IMR-90 (cell line): Measurements from ENCODE around the gene PRKCE.

Source experiments
- BHLHE40 ChIP-seq: fragments of 150-350 bp; IDR thresholded peaks from 2 replicates; pipeline ENCODE4 v1.6.1; 2016; ENCODE audit warnings: mild to moderate bottlenecking, low read depth, low read length
- CEBPB ChIP-seq: IDR thresholded peaks from 2 replicates; pipeline ENCODE4 v1.6.1; 2012; ENCODE audit warnings: low read depth, low read length, improper control_type of control experiment
- CHD1 ChIP-seq: IDR thresholded peaks from 2 replicates; pipeline ENCODE4 v1.6.1; 2012; ENCODE audit warnings: low read depth, low read length, improper control_type of control experiment
- MAFK ChIP-seq: IDR thresholded peaks from 2 replicates; pipeline ENCODE4 v1.6.1; 2012; ENCODE audit warnings: low read depth, low read length, improper control_type of control experiment
- MXI1 ChIP-seq: IDR thresholded peaks from 2 replicates; pipeline ENCODE4 v1.6.1; 2012; ENCODE audit warnings: low read depth, mild to moderate bottlenecking, low read length, moderate library complexity, borderline replicate concordance
- NFE2L2 ChIP-seq: fragments of 150-350 bp; IDR thresholded peaks from 2 replicates; pipeline ENCODE4 v1.6.1; 2016; ENCODE audit warnings: low read depth, mild to moderate bottlenecking, low read length
- POLR2A ChIP-seq: IDR thresholded peaks from 2 replicates; pipeline ENCODE4 v1.6.1; 2012; ENCODE audit warnings: mild to moderate bottlenecking, low read depth, low read length
- RAD21 ChIP-seq: IDR thresholded peaks from 2 replicates; pipeline ENCODE4 v1.6.1; 2012; ENCODE audit warnings: low read length, improper control_type of control experiment
- RCOR1 ChIP-seq: IDR thresholded peaks from 2 replicates; pipeline ENCODE4 v1.6.1; 2012; ENCODE audit warnings: mild to moderate bottlenecking, low read length, improper control_type of control experiment; ENCODE audit not compliant: insufficient replicate concordance
- RFX5 ChIP-seq: IDR thresholded peaks from 2 replicates; pipeline ENCODE4 v1.8.0; 2012; ENCODE audit warnings: low read depth, mild to moderate bottlenecking, low read length, moderate library complexity
- SMC3 ChIP-seq: fragments of 150-350 bp; IDR thresholded peaks from 2 replicates; pipeline ENCODE4 v1.6.1; 2016; ENCODE audit warnings: low read depth, mild to moderate bottlenecking, antibody characterized with exemption, low read length, moderate library complexity
- TF ChIP-seq, protein P1 (sequence below): conservative IDR thresholded peaks from 2 replicates; pipeline ENCODE4 v1.5.1; 2012; ENCODE audit warnings: mild to moderate bottlenecking, low read depth, low read length, improper control_type of control experiment
- TF ChIP-seq, protein P2 (sequence below): fragments of 150-350 bp; IDR thresholded peaks from 2 replicates; pipeline ENCODE4 v1.6.1; 2017; ENCODE audit warnings: mild to moderate bottlenecking, antibody characterized with exemption, low read length, low read depth
- TF ChIP-seq, protein P3 (sequence below): fragments of 150-350 bp; IDR thresholded peaks from 2 replicates; pipeline ENCODE4 v1.6.1; 2016; ENCODE audit warnings: low read depth, mild to moderate bottlenecking, low read length, moderate library complexity, borderline replicate concordance

DNA sequence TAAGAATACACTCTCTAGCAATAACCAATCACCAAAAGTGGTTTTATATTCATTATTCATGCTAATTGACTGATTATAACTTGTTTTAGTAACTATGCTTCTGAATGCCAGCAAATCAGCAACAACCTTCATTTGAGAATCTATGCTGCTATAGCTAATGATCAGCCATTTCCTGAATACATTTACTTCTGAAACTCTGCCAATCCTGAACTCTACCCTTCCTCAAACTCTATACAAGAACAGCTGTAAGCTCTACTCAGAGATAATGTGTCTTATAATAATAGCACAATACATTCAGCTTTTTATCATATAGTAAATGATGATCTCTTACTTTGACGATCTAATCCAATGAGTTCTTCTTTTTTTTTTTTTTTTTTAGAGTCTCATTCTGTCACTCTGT is 560.0 kb downstream of the PRKCE start:
- TF ChIP-seq NFE2L2: no peak
- no peak for TF ChIP-seq RAD21
- TF ChIP-seq, protein P1, sequence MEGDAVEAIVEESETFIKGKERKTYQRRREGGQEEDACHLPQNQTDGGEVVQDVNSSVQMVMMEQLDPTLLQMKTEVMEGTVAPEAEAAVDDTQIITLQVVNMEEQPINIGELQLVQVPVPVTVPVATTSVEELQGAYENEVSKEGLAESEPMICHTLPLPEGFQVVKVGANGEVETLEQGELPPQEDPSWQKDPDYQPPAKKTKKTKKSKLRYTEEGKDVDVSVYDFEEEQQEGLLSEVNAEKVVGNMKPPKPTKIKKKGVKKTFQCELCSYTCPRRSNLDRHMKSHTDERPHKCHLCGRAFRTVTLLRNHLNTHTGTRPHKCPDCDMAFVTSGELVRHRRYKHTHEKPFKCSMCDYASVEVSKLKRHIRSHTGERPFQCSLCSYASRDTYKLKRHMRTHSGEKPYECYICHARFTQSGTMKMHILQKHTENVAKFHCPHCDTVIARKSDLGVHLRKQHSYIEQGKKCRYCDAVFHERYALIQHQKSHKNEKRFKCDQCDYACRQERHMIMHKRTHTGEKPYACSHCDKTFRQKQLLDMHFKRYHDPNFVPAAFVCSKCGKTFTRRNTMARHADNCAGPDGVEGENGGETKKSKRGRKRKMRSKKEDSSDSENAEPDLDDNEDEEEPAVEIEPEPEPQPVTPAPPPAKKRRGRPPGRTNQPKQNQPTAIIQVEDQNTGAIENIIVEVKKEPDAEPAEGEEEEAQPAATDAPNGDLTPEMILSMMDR: no peak
- no peak for TF ChIP-seq POLR2A
- TF ChIP-seq CHD1: no peak
- TF ChIP-seq MXI1: no peak
- TF ChIP-seq RFX5: no peak
- TF ChIP-seq CEBPB: no peak
- TF ChIP-seq RCOR1: no peak
- TF ChIP-seq, protein P2, sequence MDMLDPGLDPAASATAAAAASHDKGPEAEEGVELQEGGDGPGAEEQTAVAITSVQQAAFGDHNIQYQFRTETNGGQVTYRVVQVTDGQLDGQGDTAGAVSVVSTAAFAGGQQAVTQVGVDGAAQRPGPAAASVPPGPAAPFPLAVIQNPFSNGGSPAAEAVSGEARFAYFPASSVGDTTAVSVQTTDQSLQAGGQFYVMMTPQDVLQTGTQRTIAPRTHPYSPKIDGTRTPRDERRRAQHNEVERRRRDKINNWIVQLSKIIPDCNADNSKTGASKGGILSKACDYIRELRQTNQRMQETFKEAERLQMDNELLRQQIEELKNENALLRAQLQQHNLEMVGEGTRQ: no peak
- TF ChIP-seq SMC3: no peak
- TF ChIP-seq, protein P3, sequence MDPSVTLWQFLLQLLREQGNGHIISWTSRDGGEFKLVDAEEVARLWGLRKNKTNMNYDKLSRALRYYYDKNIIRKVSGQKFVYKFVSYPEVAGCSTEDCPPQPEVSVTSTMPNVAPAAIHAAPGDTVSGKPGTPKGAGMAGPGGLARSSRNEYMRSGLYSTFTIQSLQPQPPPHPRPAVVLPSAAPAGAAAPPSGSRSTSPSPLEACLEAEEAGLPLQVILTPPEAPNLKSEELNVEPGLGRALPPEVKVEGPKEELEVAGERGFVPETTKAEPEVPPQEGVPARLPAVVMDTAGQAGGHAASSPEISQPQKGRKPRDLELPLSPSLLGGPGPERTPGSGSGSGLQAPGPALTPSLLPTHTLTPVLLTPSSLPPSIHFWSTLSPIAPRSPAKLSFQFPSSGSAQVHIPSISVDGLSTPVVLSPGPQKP: no peak
- no peak for TF ChIP-seq BHLHE40
- no peak for TF ChIP-seq MAFK
